AG04450 (cell line): ENCODE results near the gene LHFPL2. TPM values are rescaled to one million over a fixed set of nuclear protein-coding genes. Genes with fewer than 3 reads are reported as not detected.
A peak's percentile ranks its signal among the peaks of the same experiment; 100 is the strongest.

Experiments
- CTCF ChIA-PET: fragments of 300-600, 350-600 bp; formaldehyde crosslinking; extraction: SDS; loops from one replicate; lab custom pipeline; 2022; ENCODE audit warnings: antibody characterized with exemption, inconsistent platforms; lab: Charles Lee
- POLR2A ChIA-PET: fragments of 350-600 bp; formaldehyde crosslinking; extraction: SDS; loops from one replicate; lab custom pipeline; 2021; ENCODE audit warnings: antibody characterized with exemption, inconsistent platforms; lab: Yijun Ruan, JAX
- DNase-seq: peaks from one replicate; pipeline ENCODE4 v3.0.0-alpha.2; 2011; ENCODE audit warnings: low read depth, low spot score
- H3K27ac ChIP-seq: one replicate; pipeline ENCODE4 v1.5.1; 2012; ENCODE audit warnings: low read depth, low read length, control low read depth
- H3K27me3 ChIP-seq: one replicate; pipeline ENCODE4 v1.6.0; 2012; ENCODE audit warnings: low read length; ENCODE audit not compliant: control insufficient read depth, insufficient read depth
- H3K4me3 ChIP-seq: 2 replicates; pipeline ENCODE4 v1.5.1; 2011; ENCODE audit warnings: mild to moderate bottlenecking, low read depth, low read length, control low read depth
- H3K9me3 ChIP-seq: 2 replicates; pipeline ENCODE4 v1.5.1; 2012; ENCODE audit warnings: low read length; ENCODE audit not compliant: control insufficient read depth, insufficient read depth
- polyA plus RNA-seq: library from polyadenylated mRNA; depleted of rRNA; stranded (reverse); fragments of >200 nt; gene quantifications from 2 replicates; pipeline ENCODE4 v1.2.3, GENCODE V29; 2011
- TF ChIP-seq, protein P1 (sequence below): IDR thresholded peaks from 2 replicates; pipeline ENCODE4 v1.5.1; 2011; ENCODE audit warnings: low read depth, low read length, control low read depth, inconsistent platforms

The LHFPL2 gene
- polyA plus RNA-seq, 1 experiment = 20.1 TPM

DNA sequence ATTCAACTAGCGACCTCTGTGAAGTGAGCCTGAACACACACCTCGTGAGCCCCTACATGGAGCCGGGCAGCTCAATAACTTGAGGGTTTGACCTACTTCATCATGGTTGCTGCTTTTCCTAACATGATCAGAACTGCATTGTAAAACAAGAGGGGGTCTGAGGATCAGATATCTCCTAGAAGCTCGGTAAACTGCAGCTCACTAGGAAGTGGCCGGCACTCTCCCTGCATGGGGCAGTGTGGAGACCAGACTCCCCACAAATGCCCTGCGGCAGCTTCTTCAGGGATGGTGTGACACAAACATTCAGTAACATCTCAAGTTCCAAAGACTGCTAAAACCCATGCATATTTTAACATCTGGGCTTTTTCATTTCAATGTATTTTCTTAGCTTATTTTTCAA, 18.5 kb downstream of the LHFPL2 start:
- DNase-seq = no peak
- Histone ChIP-seq H3K4me3 (no peak overlapping the region), H3K27me3 (no peaks in the 10 kb centered on the region), H3K27ac (no peak overlapping the region), H3K9me3 (no peaks in the 10 kb centered on the region; the same call in 1 of the 2 replicates)
- ChIA-PET POLR2A (no interaction called here), CTCF (interaction anchor here (1.0 to 1.3 kb wide), 3 partner anchors 92 to 163 kb away, joined by 3 to 4 read pairs (median 3); no protein-coding TSS in a partner anchor)
- TF ChIP-seq, protein P1, sequence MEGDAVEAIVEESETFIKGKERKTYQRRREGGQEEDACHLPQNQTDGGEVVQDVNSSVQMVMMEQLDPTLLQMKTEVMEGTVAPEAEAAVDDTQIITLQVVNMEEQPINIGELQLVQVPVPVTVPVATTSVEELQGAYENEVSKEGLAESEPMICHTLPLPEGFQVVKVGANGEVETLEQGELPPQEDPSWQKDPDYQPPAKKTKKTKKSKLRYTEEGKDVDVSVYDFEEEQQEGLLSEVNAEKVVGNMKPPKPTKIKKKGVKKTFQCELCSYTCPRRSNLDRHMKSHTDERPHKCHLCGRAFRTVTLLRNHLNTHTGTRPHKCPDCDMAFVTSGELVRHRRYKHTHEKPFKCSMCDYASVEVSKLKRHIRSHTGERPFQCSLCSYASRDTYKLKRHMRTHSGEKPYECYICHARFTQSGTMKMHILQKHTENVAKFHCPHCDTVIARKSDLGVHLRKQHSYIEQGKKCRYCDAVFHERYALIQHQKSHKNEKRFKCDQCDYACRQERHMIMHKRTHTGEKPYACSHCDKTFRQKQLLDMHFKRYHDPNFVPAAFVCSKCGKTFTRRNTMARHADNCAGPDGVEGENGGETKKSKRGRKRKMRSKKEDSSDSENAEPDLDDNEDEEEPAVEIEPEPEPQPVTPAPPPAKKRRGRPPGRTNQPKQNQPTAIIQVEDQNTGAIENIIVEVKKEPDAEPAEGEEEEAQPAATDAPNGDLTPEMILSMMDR = no peak

DNA sequence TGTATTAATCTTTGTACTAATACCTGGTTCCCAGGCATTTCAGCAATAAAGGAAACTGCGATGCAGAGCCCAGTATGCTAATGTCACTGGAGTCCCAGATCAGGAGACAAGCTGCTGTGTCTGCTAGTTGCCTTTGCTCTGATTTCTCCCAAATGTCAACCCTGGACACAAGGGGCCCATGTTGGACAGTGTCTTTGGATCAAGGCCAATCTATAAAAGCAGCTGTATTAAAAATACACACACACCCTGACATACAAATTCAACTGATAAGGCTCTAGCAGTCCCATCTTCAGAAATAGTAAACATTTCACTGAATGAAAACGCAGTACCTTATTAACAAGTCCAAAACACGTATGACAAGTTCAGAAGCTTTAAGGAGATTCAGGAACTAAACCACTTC, 18.9 kb downstream of the LHFPL2 start:
- DNase-seq = no peak
- no peak overlapping the region for H3K27ac ChIP-seq
- no peak overlapping the region for H3K4me3 ChIP-seq
- ChIA-PET POLR2A (no interaction called here), CTCF (interaction anchor here (1.0 to 1.3 kb wide), 3 partner anchors 92 to 162 kb away, joined by 3 to 4 read pairs (median 3); no protein-coding TSS in a partner anchor)
- H3K27me3 ChIP-seq = no peaks in the 10 kb centered on the region
- no peaks in the 10 kb centered on the region; the same call in 1 of the 2 replicates for H3K9me3 ChIP-seq
- TF ChIP-seq, protein P1 = no peak

DNA sequence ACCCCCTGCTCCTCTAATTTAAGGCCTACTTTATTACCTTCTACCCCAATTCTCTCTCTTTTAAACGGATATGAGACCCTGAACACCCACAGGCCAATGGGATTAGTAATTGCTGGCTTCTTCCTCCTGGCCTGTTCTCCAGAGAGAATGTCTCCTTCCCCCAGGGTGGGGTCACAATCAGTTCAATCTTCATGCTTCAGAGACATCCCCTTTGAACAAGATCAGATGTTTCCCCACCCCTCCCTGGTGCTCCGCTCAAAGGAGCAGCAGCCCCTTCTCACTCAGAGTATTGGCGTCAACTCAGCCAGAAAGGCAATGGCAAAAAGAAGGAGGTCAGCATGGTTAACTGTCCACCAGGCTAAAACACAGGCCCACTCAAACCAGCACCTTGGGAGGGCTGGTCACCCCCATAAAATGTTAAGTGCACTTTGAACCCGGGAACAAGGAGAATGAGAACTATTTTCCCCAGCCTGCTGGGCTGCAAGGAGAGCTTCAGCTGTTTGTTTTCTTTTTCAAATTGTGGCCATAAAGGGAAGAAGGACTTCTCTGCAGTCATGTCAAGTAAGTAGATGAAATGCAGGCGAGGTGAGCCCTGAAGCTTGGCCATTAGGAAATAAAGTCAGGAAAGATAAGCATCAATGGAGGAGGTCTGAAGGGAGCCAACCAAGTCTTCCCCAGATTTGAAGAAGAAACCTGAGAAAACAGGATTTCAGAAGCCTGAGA, 20.1 kb downstream of the LHFPL2 start:
- CTCF ChIA-PET = interaction anchor here (1.2 to 1.9 kb wide), 7 partner anchors 12 to 337 kb away, joined by 3 to 7 read pairs (median 3); partner anchors contain the start of gene AP3B1

DNA sequence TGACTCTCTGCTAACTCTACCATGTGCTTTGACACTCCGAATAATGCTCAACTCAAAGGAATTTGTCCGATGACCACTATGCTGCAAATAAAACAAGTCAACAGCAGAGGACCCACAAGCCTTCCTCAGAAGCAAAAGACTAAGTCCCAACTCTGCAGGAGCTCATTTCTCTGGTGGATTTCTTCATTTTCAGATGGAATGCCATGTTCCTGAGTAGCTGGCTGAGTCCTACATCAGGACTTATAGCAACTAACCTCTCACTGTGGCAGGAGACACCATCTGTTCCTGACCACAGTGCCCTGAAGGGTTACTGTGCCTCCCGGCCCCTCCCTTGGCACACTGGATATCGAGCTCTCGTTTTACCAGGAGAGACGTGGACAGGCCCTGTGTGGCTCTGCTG, 20.8 kb downstream of the LHFPL2 start:
- Histone ChIP-seq H3K27me3 (no peaks in the 10 kb centered on the region), H3K9me3 (no peaks in the 10 kb centered on the region; the same call in 1 of the 2 replicates), H3K27ac (no peak overlapping the region), H3K4me3 (no peak overlapping the region)
- CTCF ChIA-PET = interaction anchor here (0.6 to 1.9 kb wide), 11 partner anchors 12 to 505 kb away, joined by 3 to 7 read pairs (median 4); partner anchors contain the start of gene AP3B1
- POLR2A ChIA-PET = interaction anchor here (0.6 kb wide), 1 partner anchor 269 kb away, joined by 3 read pairs; no protein-coding TSS in a partner anchor
- TF ChIP-seq, protein P1 = no peak
- no peak for DNase-seq

More for the DNA sequence above, 20.1 kb downstream of the LHFPL2 start:
- Histone ChIP-seq H3K27ac (no peak overlapping the region), H3K9me3 (no peaks in the 10 kb centered on the region; the same call in 1 of the 2 replicates), H3K4me3 (no peak overlapping the region), H3K27me3 (no peaks in the 10 kb centered on the region)
- TF ChIP-seq, protein P1 = no peak
- DNase-seq = no peak
- POLR2A ChIA-PET = no interaction called here

DNA sequence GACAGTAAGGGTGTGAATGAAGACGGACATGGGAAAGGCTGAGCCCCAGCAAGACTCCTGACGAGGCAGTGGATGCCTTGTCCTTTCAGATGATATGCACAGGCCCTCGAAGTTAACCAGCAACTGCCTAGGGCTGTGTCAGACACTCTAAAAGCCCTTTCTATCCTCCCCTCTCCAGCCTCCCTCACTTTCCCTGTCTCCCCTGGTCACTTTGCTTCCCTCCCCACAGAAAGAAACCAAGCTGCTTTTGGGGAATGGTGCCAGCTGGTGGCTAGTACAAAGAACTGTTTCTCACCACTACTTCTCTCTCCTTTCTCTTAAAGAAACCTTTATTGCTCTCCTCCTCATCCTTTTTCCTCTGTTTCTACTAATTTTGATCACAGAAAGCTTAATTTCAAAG, 21.4 kb downstream of the LHFPL2 start:
- Histone ChIP-seq H3K9me3 (no peaks in the 10 kb centered on the region), H3K27ac (no peak overlapping the region), H3K4me3 (no peak overlapping the region), H3K27me3 (no peaks in the 10 kb centered on the region)
- DNase-seq = no peak
- POLR2A ChIA-PET = interaction anchor here (0.6 kb wide), 1 partner anchor 78 kb away, joined by 9 read pairs; no protein-coding TSS in a partner anchor
- CTCF ChIA-PET = interaction anchor here (0.6 to 1.9 kb wide), 11 partner anchors 13 to 506 kb away, joined by 3 to 7 read pairs (median 4); partner anchors contain the start of gene AP3B1
- TF ChIP-seq, protein P1 = peak; percentile 54
